ENCODE results near the gene CCL26. TPM values are rescaled to one million over a fixed set of nuclear protein-coding genes. Genes with fewer than 3 reads are reported as not detected.

CCL26 gene
- total RNA-seq (2022; extraction: Qiagen RNA extraction): 7.7 to 10.6 TPM (median 8.1 TPM) in 5 replicates

GRCh38 chr7:75772081-75773077 lies at the start of gene CCL26:
Gene CCL26 (minus strand): TSS chr7:75772211. CDS start chr7:75772176, 35 bp downstream.

GRCh38 chr7:75813781-75814236 lies 41.8 kb upstream of the CCL26 start, which contains the start of gene CCL24:
Gene CCL24 (minus strand): TSS chr7:75813806. CDS start chr7:75813715, 91 bp downstream.

GRCh38 chr7:75738604-75738974 lies 33.4 kb downstream of the CCL26 start, which contains the start of gene HIP1:
Gene HIP1 (minus strand): TSS chr7:75738941. CDS start chr7:75738920, 21 bp downstream.

Other genes starting within 250 kb of the CCL26 start
- 16.9 to 28.0 TPM (median 23.1 TPM) in 5 replicates for gene HIP1, start 33.3 kb downstream of the CCL26 start, total RNA-seq (2022; extraction: Qiagen RNA extraction)
- not detected in 5 replicates for gene CCL24, start 41.6 kb upstream of the CCL26 start, total RNA-seq (2022; extraction: Qiagen RNA extraction)
- gene RHBDD2, start 106.8 kb upstream of the CCL26 start, total RNA-seq (2022; extraction: Qiagen RNA extraction): 83.1 to 94.6 TPM (median 91.7 TPM) in 5 replicates
- gene POR, start 142.9 kb upstream of the CCL26 start, total RNA-seq (2022; extraction: Qiagen RNA extraction): 132 to 176 TPM (median 165 TPM) in 5 replicates
- gene TMEM120A, start 222.4 kb upstream of the CCL26 start, total RNA-seq (2022; extraction: Qiagen RNA extraction): 37.8 to 45.6 TPM (median 45.0 TPM) in 5 replicates